Measurements from ENCODE around the gene TAF3.

Gene TAF3

DNA sequence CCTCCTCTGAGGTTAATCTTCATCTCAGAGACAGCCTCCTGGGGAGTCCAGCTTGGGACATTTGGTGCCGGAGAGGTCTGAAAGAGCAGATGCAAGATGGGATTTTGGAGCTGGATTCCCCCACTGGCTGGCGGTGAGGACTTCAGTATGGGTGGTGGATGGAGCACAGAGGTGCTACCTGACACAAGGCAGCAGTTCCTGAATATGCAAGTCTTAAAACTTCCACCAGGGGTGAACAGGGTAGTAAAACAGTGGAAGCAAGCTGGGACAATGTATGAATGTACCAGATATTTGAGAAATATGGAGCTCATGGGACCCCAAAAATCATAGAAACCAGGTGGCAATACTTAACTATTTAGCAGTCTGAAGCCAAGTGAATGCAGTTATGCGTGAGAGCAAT lies 4.8 kb upstream of the TAF3 start:
- DNase-seq (ENCODE audit: insufficient read length, low spot score), result no peak
- FAIRE-seq, result no peak
- TF ChIP-seq, protein P1, sequence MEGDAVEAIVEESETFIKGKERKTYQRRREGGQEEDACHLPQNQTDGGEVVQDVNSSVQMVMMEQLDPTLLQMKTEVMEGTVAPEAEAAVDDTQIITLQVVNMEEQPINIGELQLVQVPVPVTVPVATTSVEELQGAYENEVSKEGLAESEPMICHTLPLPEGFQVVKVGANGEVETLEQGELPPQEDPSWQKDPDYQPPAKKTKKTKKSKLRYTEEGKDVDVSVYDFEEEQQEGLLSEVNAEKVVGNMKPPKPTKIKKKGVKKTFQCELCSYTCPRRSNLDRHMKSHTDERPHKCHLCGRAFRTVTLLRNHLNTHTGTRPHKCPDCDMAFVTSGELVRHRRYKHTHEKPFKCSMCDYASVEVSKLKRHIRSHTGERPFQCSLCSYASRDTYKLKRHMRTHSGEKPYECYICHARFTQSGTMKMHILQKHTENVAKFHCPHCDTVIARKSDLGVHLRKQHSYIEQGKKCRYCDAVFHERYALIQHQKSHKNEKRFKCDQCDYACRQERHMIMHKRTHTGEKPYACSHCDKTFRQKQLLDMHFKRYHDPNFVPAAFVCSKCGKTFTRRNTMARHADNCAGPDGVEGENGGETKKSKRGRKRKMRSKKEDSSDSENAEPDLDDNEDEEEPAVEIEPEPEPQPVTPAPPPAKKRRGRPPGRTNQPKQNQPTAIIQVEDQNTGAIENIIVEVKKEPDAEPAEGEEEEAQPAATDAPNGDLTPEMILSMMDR (IDR thresholded peaks at IDR 0.05; ENCODE audit: insufficient read depth, missing control alignments), result no peak

DNA sequence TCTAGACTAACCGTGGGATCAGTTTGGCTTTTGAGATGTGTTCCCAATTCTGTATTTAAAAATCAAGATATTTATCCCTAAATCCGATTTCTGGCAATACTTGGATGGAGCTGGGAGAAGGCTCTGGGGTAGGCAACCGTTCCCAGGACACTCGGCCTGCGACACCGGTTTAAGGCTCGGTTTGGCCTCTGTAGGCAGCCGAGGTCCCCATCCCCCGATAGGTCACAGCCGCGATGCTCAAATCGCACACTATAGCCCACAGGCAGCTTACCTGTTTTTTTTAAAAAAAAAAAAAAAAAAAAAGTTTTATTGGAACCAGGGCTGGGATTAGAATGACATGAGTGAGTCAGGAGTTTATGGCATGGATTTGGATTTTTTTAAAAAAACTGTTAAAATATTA lies 729 bp upstream of the TAF3 start:
- FAIRE-seq, result no peak
- DNase-seq (ENCODE audit: insufficient read length, low spot score), result no peak
- TF ChIP-seq, protein P1 (IDR thresholded peaks at IDR 0.05; ENCODE audit: insufficient read depth, missing control alignments), result no peak

DNA sequence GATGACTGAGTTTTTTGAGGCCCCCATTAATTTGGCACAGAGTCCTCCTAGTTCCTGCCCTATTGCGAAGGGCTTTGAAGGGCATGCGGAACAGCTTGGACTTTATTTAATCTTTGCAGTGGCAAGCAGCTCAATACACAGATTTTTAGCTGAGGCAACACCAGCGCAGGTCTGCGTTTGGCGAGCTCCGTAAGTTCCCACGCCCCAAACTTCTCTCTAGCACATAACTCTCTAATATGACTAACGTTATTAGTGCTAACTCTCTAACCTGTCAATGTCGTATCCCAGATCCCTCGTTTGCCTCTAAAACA lies 366 bp upstream of the TAF3 start:
- TF ChIP-seq, protein P1 (IDR thresholded peaks at IDR 0.05; ENCODE audit: insufficient read depth, missing control alignments), result no peak

DNA sequence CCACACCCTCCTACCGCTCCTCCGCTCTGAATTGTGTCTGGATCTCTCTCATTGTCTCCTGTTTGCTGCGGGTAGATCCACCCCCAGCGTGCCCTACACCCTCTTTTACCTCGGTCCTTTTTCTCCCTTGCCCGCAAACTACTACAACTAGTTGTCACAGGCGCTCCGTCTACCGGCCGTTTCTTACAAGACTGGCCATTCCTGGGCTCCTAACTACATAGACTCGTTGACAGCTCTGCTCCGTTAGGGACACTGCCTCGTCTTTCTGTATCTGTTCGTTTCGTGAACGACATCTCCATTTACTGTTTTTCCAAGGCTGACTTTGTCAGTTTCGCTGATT lies 786 bp downstream of the TAF3 start:
- TF ChIP-seq, protein P1 (IDR thresholded peaks at IDR 0.05; ENCODE audit: insufficient read depth, missing control alignments), result peak; percentile 19
- no peak for FAIRE-seq
- DNase-seq (ENCODE audit: insufficient read length, low spot score), result no peak

More for the DNA sequence above, 366 bp upstream of the TAF3 start:
- DNase-seq (ENCODE audit: insufficient read length, low spot score) (no peak), FAIRE-seq (no peak)

DNA sequence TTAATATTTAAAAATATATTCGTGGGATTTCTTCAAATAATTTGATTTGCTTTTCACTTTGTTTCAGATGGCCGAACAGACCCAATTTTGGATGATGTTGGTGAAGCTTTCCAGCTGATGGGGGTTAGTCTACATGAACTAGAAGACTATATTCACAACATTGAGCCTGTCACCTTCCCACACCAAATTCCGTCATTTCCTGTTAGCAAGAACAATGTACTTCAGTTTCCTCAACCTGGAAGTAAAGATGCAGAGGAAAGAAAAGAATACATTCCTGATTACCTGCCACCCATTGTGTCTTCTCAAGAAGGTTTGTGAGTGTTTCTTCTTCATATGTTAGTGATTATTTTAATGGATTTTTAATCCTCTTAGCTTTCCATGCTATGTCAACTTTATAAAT lies 5.9 kb downstream of the TAF3 start:
- TF ChIP-seq, protein P1 (IDR thresholded peaks at IDR 0.05; ENCODE audit: insufficient read depth, missing control alignments), result no peak
- FAIRE-seq, result no peak
- no peak for DNase-seq (ENCODE audit: insufficient read length, low spot score)

DNA sequence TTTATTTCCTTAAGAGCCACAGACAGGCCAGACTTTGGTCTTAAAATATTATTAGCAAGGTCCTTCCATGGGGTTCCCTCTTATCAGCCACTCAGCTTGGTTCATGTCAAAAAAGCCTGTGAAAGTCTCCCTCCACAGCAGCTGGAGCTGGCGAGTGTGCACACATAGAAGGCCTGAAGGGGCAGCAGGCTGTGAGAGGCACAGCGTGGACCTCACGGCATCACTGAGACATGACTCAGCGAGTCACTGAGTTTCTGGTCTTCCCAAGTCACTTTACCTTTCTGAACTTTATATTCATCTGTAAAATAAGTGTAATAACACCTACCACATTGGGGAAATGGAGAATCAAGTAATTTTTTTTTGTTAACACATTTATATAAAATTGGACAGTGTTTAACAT lies 8.7 kb downstream of the TAF3 start:
- FAIRE-seq, result no peak
- TF ChIP-seq, protein P1 (IDR thresholded peaks at IDR 0.05; ENCODE audit: insufficient read depth, missing control alignments), result no peak

DNA sequence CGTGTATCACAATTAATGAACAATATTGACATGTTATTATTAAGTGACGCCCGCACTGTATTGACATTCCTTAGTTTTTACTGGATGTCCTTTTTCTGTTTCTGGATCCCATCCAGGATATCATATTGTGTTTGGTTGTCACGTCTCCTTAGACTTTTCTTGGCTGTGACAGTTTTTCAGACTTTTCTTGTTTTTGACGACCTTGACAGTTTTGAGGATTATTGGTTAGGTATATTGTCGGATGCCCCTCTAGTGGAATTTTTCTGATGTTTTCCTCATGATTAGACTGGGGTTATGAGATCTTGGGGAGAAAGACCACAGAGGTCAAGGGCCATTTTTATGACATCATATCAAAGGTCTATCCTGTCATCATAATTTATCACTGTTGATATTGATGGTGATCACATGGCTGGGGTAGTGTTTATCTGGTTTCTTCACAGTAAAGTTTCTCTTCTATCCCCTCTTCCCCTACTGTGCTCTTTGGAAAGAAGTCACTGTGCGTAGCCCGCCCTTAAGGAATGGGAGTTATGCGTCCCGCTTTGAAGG lies 11.1 kb downstream of the TAF3 start:
- DNase-seq (ENCODE audit: insufficient read length, low spot score) (no peak), FAIRE-seq (no peak)
- TF ChIP-seq, protein P1 (IDR thresholded peaks at IDR 0.05; ENCODE audit: insufficient read depth, missing control alignments), result no peak

More for the DNA sequence above, 8.7 kb downstream of the TAF3 start:
- DNase-seq (ENCODE audit: insufficient read length, low spot score), result no peak

Measured in D721Med (cell line).